HEK293T (cell line): ENCODE results near the gene ST8SIA2.

Experiments used
- CTCF ChIA-PET: fragments of 350-600 bp; formaldehyde crosslinking; extraction: SDS; loops from one replicate; lab custom pipeline; 2021; ENCODE audit warnings: antibody characterized with exemption, inconsistent platforms; lab: Yijun Ruan, JAX
- POLR2A ChIA-PET: fragments of 350-600 bp; formaldehyde crosslinking; extraction: SDS; loops from one replicate; lab custom pipeline; 2020; ENCODE audit warnings: antibody characterized with exemption, inconsistent platforms; lab: Yijun Ruan, JAX
- DNase-seq: peaks from one replicate; pipeline ENCODE4 v3.0.0; 2012; ENCODE audit warnings: mixed read lengths; ENCODE audit errors: extremely low spot score
- ARNT ChIP-seq: fragments of 450-650 bp; IDR thresholded peaks from 2 replicates; pipeline ENCODE4 v1.6.1; 2017; ENCODE audit warnings: mild to moderate bottlenecking
- BHLHE40 ChIP-seq: fragments of 450-650 bp; IDR thresholded peaks from 2 replicates; pipeline ENCODE4 v1.6.1; 2016; ENCODE audit warnings: mild to moderate bottlenecking, moderate library complexity, borderline replicate concordance
- CTBP1 ChIP-seq: fragments of 450-650 bp; IDR thresholded peaks from 2 replicates; pipeline ENCODE4 v1.6.1; 2016; ENCODE audit warnings: borderline replicate concordance
- ELF4 ChIP-seq: fragments of 450-650 bp; IDR thresholded peaks from 2 replicates; pipeline ENCODE4 v1.6.1; 2017; ENCODE audit warnings: antibody characterized with exemption
- FOXA1 ChIP-seq: fragments of 450-650 bp; IDR thresholded peaks from 2 replicates; pipeline ENCODE4 v1.6.1; 2016; ENCODE audit warnings: mild to moderate bottlenecking
- FOXK2 ChIP-seq: fragments of 450-650 bp; IDR thresholded peaks from 2 replicates; pipeline ENCODE4 v1.6.1; 2016; ENCODE audit warnings: mild to moderate bottlenecking
- FOXM1 ChIP-seq: fragments of 450-650 bp; IDR thresholded peaks from 2 replicates; pipeline ENCODE4 v1.6.1; 2017; ENCODE audit warnings: mild to moderate bottlenecking, borderline replicate concordance
- HDGF ChIP-seq: fragments of 450-650 bp; IDR thresholded peaks from 2 replicates; pipeline ENCODE4 v1.6.1; 2017; ENCODE audit warnings: antibody characterized with exemption, borderline replicate concordance
- L3MBTL2 ChIP-seq: fragments of 450-650 bp; conservative IDR thresholded peaks from 2 replicates; pipeline ENCODE4 v1.6.1; 2016; ENCODE audit warnings: mild to moderate bottlenecking
- LEF1 ChIP-seq: fragments of 450-650 bp; IDR thresholded peaks from 2 replicates; pipeline ENCODE4 v1.6.1; 2017; ENCODE audit warnings: mild to moderate bottlenecking, borderline replicate concordance
- NFRKB ChIP-seq: fragments of 450-650 bp; IDR thresholded peaks from 2 replicates; pipeline ENCODE4 v1.6.1; 2016; ENCODE audit warnings: mild to moderate bottlenecking, moderate library complexity
- SP1 ChIP-seq: fragments of 450-650 bp; IDR thresholded peaks from 2 replicates; pipeline ENCODE4 v1.6.1; 2017
- SUZ12 ChIP-seq: fragments of 450-650 bp; IDR thresholded peaks from 2 replicates; pipeline ENCODE4 v1.6.1; 2016; ENCODE audit warnings: mild to moderate bottlenecking
- TARDBP ChIP-seq: fragments of 450-650 bp; IDR thresholded peaks from 2 replicates; pipeline ENCODE4 v1.6.1; 2016
- ZNF384 ChIP-seq: fragments of 450-650 bp; IDR thresholded peaks from 2 replicates; pipeline ENCODE4 v1.6.1; 2016
- TF ChIP-seq, protein P1 (sequence below): fragments of 450-650 bp; IDR thresholded peaks from 2 replicates; pipeline ENCODE4 v1.6.1; 2016

The ST8SIA2 gene

DNA sequence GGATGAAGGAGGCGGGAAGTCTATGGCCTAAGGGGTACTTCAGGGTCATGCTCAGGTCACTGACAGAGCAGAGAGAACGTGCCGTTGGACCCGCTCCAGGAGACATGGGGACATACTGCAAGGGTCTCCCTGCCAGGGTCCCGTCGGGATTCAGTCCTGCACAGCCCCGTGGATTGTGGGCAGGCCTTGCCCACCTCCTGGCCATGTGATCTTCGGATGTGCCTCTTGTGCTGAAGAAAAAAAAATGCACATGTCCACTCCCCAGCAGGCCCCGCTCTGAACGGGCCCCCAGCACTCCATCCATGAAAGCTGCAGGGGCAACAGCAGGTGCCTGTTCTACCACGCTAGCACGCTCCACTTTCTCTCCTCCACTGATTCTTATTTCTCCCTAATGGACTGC, 22.9 kb downstream of the ST8SIA2 start:
- ChIA-PET CTCF (no interaction called here), POLR2A (no interaction called here)
- no peak for DNase-seq
- no peak for TF ChIP-seq SUZ12
- TF ChIP-seq NFRKB, result no peak
- no peak for TF ChIP-seq HDGF
- TF ChIP-seq SP1, result no peak
- no peak for TF ChIP-seq L3MBTL2

GRCh38 chr15:92417716-92418115, 24.0 kb downstream of the ST8SIA2 start:
- POLR2A ChIA-PET, result no interaction called here
- DNase-seq, result no peak
- TF ChIP-seq HDGF (no peak), FOXK2 (no peak), LEF1 (no peak), ARNT (no peak), BHLHE40 (no peak), NFRKB (no peak), FOXM1 (no peak), CTBP1 (no peak), FOXA1 (no peak), SP1 (no peak), SUZ12 (no peak), ELF4 (no peak), TARDBP (no peak), L3MBTL2 (no peak), ZNF384 (no peak)
- TF ChIP-seq, protein P1, sequence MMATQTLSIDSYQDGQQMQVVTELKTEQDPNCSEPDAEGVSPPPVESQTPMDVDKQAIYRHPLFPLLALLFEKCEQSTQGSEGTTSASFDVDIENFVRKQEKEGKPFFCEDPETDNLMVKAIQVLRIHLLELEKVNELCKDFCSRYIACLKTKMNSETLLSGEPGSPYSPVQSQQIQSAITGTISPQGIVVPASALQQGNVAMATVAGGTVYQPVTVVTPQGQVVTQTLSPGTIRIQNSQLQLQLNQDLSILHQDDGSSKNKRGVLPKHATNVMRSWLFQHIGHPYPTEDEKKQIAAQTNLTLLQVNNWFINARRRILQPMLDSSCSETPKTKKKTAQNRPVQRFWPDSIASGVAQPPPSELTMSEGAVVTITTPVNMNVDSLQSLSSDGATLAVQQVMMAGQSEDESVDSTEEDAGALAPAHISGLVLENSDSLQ, result no peak
- CTCF ChIA-PET, result no interaction called here

DNA sequence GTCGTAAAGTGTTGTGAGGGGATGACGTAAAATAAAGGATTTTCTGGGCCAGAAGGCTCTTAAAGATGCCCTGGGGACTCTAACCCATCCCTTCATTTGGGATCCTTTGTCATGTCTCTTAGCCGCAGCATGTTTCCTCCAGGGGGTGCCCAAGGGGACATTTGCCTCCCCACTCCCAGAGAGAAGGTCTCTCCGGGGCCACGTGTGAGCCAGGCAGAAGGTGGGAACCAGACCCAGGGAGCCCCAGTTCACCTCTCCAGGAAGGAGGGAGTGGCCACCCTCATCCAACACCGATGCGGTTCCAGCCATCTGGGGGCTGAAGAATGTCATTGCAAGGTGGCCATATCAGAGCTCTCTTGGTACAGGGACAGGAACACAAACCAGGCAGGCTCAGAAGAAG, 25.2 kb downstream of the ST8SIA2 start:
- TF ChIP-seq ZNF384 (no peak), CTBP1 (no peak), HDGF (no peak), FOXK2 (no peak), FOXM1 (no peak), SP1 (no peak), L3MBTL2 (no peak), LEF1 (no peak), TARDBP (no peak), ELF4 (no peak), BHLHE40 (no peak), ARNT (no peak), NFRKB (no peak), SUZ12 (no peak), FOXA1 (no peak)
- TF ChIP-seq, protein P1, result no peak
- ChIA-PET POLR2A (no interaction called here), CTCF (interaction anchor here (1.0 kb wide), 1 partner anchor 322 kb away, joined by 6 read pairs; no protein-coding TSS in a partner anchor)
- DNase-seq, result no peak

- ChIA-PET POLR2A (no interaction called here), CTCF (no interaction called here)
- no peak for DNase-seq
- no peak for TF ChIP-seq ARNT
Measured at GRCh38 chr15:92421976-92422375, 28.3 kb downstream of the ST8SIA2 start.

GRCh38 chr15:92425578-92426225, 32.0 kb downstream of the ST8SIA2 start:
- CTCF ChIA-PET, result interaction anchor here (1.0 kb wide), 1 partner anchor 334 kb away, joined by 3 read pairs; no protein-coding TSS in a partner anchor
- POLR2A ChIA-PET, result no interaction called here
- no peak for TF ChIP-seq FOXK2
- no peak for TF ChIP-seq ZNF384
- TF ChIP-seq CTBP1, result no peak
- no peak for TF ChIP-seq FOXA1
- no peak for TF ChIP-seq L3MBTL2
- TF ChIP-seq ELF4, result no peak
- no peak for TF ChIP-seq ARNT
- no peak for DNase-seq

GRCh38 chr15:92429378-92430068, 35.8 kb downstream of the ST8SIA2 start:
- no peak for DNase-seq
- ChIA-PET POLR2A (no interaction called here), CTCF (no interaction called here)
- no peak for TF ChIP-seq SUZ12
- no peak for TF ChIP-seq HDGF
- no peak for TF ChIP-seq CTBP1
- no peak for TF ChIP-seq SP1
- TF ChIP-seq ARNT, result no peak
- TF ChIP-seq, protein P1, result no peak
- TF ChIP-seq BHLHE40, result no peak
- no peak for TF ChIP-seq FOXA1
- TF ChIP-seq LEF1, result no peak
- TF ChIP-seq L3MBTL2, result no peak
- no peak for TF ChIP-seq FOXK2
- TF ChIP-seq ZNF384, result no peak
- no peak for TF ChIP-seq ELF4
